Stimulated activated CD4-positive, alpha-beta T cell treated with anti-CD3 and anti-CD28 coated beads, Interleukin-4, amount 100 ng/mL, for 4 hours (primary cell): Measurements from ENCODE around the gene MYO1C.
"Not testable (repeated sequence)": the region's sequence is repeated elsewhere in the genome, so short reads cannot be mapped to it uniquely, and the experiment has no call there.

Source experiments
- DNase-seq, 2 experiments: peaks; one replicate each; pipeline ENCODE4 v3.0.0-alpha.2; 2020

Gene MYO1C

GRCh38 chr17:1492249-1493206, at the start of gene MYO1C:
MYO1C (minus strand) TSS chr17:1492686; CDS start chr17:1492487, 199 bp downstream.
- DNase-seq, result no peak

GRCh38 chr17:1541367-1541904, 49.0 kb upstream of the MYO1C start:
- DNase-seq, result no peak

GRCh38 chr17:1539811-1540210, 47.3 kb upstream of the MYO1C start:
- no peak for DNase-seq

- DNase-seq, result no peak
These were observed 43.3 kb upstream of the MYO1C start for GRCh38 chr17:1535737-1536136.

- DNase-seq, result no peak
These were observed 41.3 kb upstream of the MYO1C start for GRCh38 chr17:1533661-1534325.

- peak in 1 of 2 experiments; percentile 27 for DNase-seq
These were observed 40.5 kb upstream of the MYO1C start for GRCh38 chr17:1532836-1533602.

- DNase-seq, result no peak
These were observed 37.4 kb upstream of the MYO1C start for GRCh38 chr17:1529863-1530262.

GRCh38 chr17:1526876-1527275, 34.4 kb upstream of the MYO1C start:
- not testable (repeated sequence) for DNase-seq

- no peak for DNase-seq
These were observed 30.1 kb upstream of the MYO1C start for GRCh38 chr17:1522626-1523025.

GRCh38 chr17:1521086-1521640, 28.7 kb upstream of the MYO1C start:
- DNase-seq, result no peak

- no peak for DNase-seq
These were observed 27.2 kb upstream of the MYO1C start for GRCh38 chr17:1519678-1520077.

GRCh38 chr17:1518410-1518809, 25.9 kb upstream of the MYO1C start:
- DNase-seq, result no peak

- DNase-seq, result peak; percentile 95 to 98
These were observed 24.1 kb upstream of the MYO1C start, which contains the start of gene INPP5K for GRCh38 chr17:1516388-1517161. INPP5K (minus strand) TSS chr17:1516612; CDS start chr17:1516499, 113 bp downstream.

- DNase-seq, result peak in 1 of 2 experiments; percentile 52
These were observed 23.3 kb upstream of the MYO1C start for GRCh38 chr17:1515640-1516387.

- no peak for DNase-seq
These were observed 19.9 kb upstream of the MYO1C start for GRCh38 chr17:1512351-1512750.

- no peak for DNase-seq
These were observed 19.4 kb upstream of the MYO1C start for GRCh38 chr17:1511756-1512321.

- DNase-seq, result no peak
These were observed 18.8 kb upstream of the MYO1C start for GRCh38 chr17:1511290-1511689.

GRCh38 chr17:1509290-1509881, 16.9 kb upstream of the MYO1C start:
- DNase-seq, result no peak

- not testable (repeated sequence) for DNase-seq
These were observed 16.2 kb upstream of the MYO1C start for GRCh38 chr17:1508709-1509108.

- DNase-seq, result no peak
These were observed 14.3 kb upstream of the MYO1C start for GRCh38 chr17:1506649-1507267.
